DMS114 treated with DMSO at 0.1 percent for 48 hours (cell line): Measurements from ENCODE around the gene PPIP5K1.
"Not testable (repeated sequence)": the region's sequence is repeated elsewhere in the genome, so short reads cannot be mapped to it uniquely, and the experiment has no call there.

Source experiments
- DNase-seq: peaks from one replicate; lab custom pipeline; 2025; ENCODE audit not compliant: unreplicated experiment; lab: John Stamatoyannopoulos, UW

PPIP5K1 gene

GRCh38 chr15:43589778-43590466 lies at the start of gene PPIP5K1:
Gene PPIP5K1 (minus strand): TSS chr15:43590208. CDS start chr15:43584504, 5,704 bp downstream.
- DNase-seq, result not testable (repeated sequence)

GRCh38 chr15:43638464-43639204 lies 48.6 kb upstream of the PPIP5K1 start:
- not testable (repeated sequence) for DNase-seq

GRCh38 chr15:43626937-43627336 lies 36.9 kb upstream of the PPIP5K1 start:
- not testable (repeated sequence) for DNase-seq

- DNase-seq, result no peak
These were observed 35.1 kb upstream of the PPIP5K1 start for GRCh38 chr15:43625106-43625505.

GRCh38 chr15:43622068-43622799 lies 32.2 kb upstream of the PPIP5K1 start:
- not testable (repeated sequence) for DNase-seq

- not testable (repeated sequence) for DNase-seq
These were observed 28.7 kb upstream of the PPIP5K1 start, which contains the start of gene STRC for GRCh38 chr15:43618700-43619099. Gene STRC (minus strand): TSS chr15:43618800. CDS start chr15:43618722, 78 bp downstream.

- DNase-seq, result not testable (repeated sequence)
These were observed 27.7 kb upstream of the PPIP5K1 start for GRCh38 chr15:43617750-43618149.

- DNase-seq, result not testable (repeated sequence)
These were observed 12.2 kb upstream of the PPIP5K1 start for GRCh38 chr15:43602233-43602632.

- not testable (repeated sequence) for DNase-seq
These were observed 10.2 kb upstream of the PPIP5K1 start for GRCh38 chr15:43600200-43600599.

GRCh38 chr15:43599131-43599530 lies 9.1 kb upstream of the PPIP5K1 start:
- DNase-seq, result not testable (repeated sequence)

- DNase-seq, result not testable (repeated sequence)
These were observed 3.6 kb upstream of the PPIP5K1 start, which contains the start of gene CKMT1B for GRCh38 chr15:43593328-43594190. Gene CKMT1B (plus strand): TSS chr15:43594027. CDS start chr15:43594219, 192 bp downstream.

- DNase-seq, result not testable (repeated sequence)
These were observed 2.8 kb upstream of the PPIP5K1 start for GRCh38 chr15:43592841-43593240.

- DNase-seq, result not testable (repeated sequence)
These were observed 15.4 kb downstream of the PPIP5K1 start for GRCh38 chr15:43574607-43575006.

GRCh38 chr15:43566615-43567014 lies 23.4 kb downstream of the PPIP5K1 start:
- not testable (repeated sequence) for DNase-seq

GRCh38 chr15:43563793-43564192 lies 26.2 kb downstream of the PPIP5K1 start:
- DNase-seq, result not testable (repeated sequence)

- not testable (repeated sequence) for DNase-seq
These were observed 27.3 kb downstream of the PPIP5K1 start for GRCh38 chr15:43562753-43563152.

- DNase-seq, result no peak
These were observed 37.0 kb downstream of the PPIP5K1 start for GRCh38 chr15:43552986-43553385.

- DNase-seq, result no peak
These were observed 37.8 kb downstream of the PPIP5K1 start for GRCh38 chr15:43552256-43552655.

GRCh38 chr15:43550527-43551363 lies 39.3 kb downstream of the PPIP5K1 start:
- DNase-seq, result no peak
